ENCODE results near the gene TBC1D16.

- no peak for TF ChIP-seq POLR2A (IDR thresholded peaks at IDR 0.05; ENCODE audit: low read depth, low read length)
- TF ChIP-seq POLR2AphosphoS5 (IDR thresholded peaks at IDR 0.05; ENCODE audit: low read depth, low read length), result no peak
- no peak for TF ChIP-seq TAF1 (IDR thresholded peaks at IDR 0.05; ENCODE audit: low read depth, low read length)
Measured at GRCh38 chr17:79939755-79940458, 95.8 kb downstream of the TBC1D16 start.

All from GM12891 (cell line).